B cell (primary cell): Measurements from ENCODE around the gene ATP23.

ENCODE experiments used
- EZH2 ChIP-seq: IDR thresholded peaks from 2 replicates; pipeline ENCODE4 v1.6.1; 2012; ENCODE audit warnings: borderline replicate concordance, low read depth, mild to moderate bottlenecking, moderate library complexity, low read length; ENCODE audit not compliant: insufficient read depth, poor library complexity, severe bottlenecking
- TF ChIP-seq, protein P1 (sequence below): fragments of 200-600 bp; IDR thresholded peaks from one replicate; pipeline ENCODE4 v1.8.0; 2022; ENCODE audit warnings: antibody characterized with exemption, mild to moderate bottlenecking

GRCh38 chr12:57954768-57955167, 13.4 kb downstream of the ATP23 start:
- TF ChIP-seq, protein P1, sequence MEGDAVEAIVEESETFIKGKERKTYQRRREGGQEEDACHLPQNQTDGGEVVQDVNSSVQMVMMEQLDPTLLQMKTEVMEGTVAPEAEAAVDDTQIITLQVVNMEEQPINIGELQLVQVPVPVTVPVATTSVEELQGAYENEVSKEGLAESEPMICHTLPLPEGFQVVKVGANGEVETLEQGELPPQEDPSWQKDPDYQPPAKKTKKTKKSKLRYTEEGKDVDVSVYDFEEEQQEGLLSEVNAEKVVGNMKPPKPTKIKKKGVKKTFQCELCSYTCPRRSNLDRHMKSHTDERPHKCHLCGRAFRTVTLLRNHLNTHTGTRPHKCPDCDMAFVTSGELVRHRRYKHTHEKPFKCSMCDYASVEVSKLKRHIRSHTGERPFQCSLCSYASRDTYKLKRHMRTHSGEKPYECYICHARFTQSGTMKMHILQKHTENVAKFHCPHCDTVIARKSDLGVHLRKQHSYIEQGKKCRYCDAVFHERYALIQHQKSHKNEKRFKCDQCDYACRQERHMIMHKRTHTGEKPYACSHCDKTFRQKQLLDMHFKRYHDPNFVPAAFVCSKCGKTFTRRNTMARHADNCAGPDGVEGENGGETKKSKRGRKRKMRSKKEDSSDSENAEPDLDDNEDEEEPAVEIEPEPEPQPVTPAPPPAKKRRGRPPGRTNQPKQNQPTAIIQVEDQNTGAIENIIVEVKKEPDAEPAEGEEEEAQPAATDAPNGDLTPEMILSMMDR, result no peak
- no peak for TF ChIP-seq EZH2
